OCI-LY1 (cell line): ENCODE data around the gene IMPDH2.

Source experiments
- H2AFZ ChIP-seq: fragments of 200-600 bp; sonication (generic), shearing (Covaris generic); 2 replicates; pipeline ENCODE4 v1.6.0; 2014; ENCODE audit warnings: antibody characterized with exemption, mild to moderate bottlenecking, low read length
- H3F3A ChIP-seq: fragments of 200-600 bp; sonication (generic), shearing (Covaris generic); 2 replicates; pipeline ENCODE4 v1.6.0; 2014; ENCODE audit warnings: mild to moderate bottlenecking, antibody characterized with exemption, low read length, moderate library complexity; ENCODE audit not compliant: insufficient read depth
- H3K27ac ChIP-seq: fragments of 200-600 bp; sonication (generic); 2 replicates; pipeline ENCODE4 v1.5.1; 2014; ENCODE audit warnings: low read length, mixed run types, mild to moderate bottlenecking, low read depth; ENCODE audit not compliant: poor library complexity, severe bottlenecking
- H3K27me3 ChIP-seq: fragments of 200-600 bp; sonication (generic); 2 replicates; pipeline ENCODE4 v1.6.0; 2014; ENCODE audit warnings: antibody characterized with exemption, mild to moderate bottlenecking, low read length, moderate library complexity; ENCODE audit not compliant: insufficient read depth
- H3K36me3 ChIP-seq: fragments of 200-600 bp; sonication (generic); 2 replicates; pipeline ENCODE4 v1.6.1; 2014; ENCODE audit warnings: mild to moderate bottlenecking, antibody characterized with exemption, low read length, moderate library complexity, mixed read lengths; ENCODE audit not compliant: insufficient read depth
- H3K4me1 ChIP-seq: fragments of 200-600 bp; sonication (generic); 2 replicates; pipeline ENCODE4 v1.5.1; 2014; ENCODE audit warnings: mild to moderate bottlenecking, low read length, moderate library complexity; ENCODE audit not compliant: insufficient read depth, severe bottlenecking
- H3K4me2 ChIP-seq: fragments of 200-600 bp; sonication (generic), shearing (Covaris generic); 2 replicates; pipeline ENCODE4 v1.6.1; 2014; ENCODE audit warnings: low read length
- H3K4me3 ChIP-seq: fragments of 200-600 bp; sonication (generic); 2 replicates; pipeline ENCODE4 v1.5.1; 2014; ENCODE audit warnings: low read length, low read depth, mild to moderate bottlenecking, mixed read lengths; ENCODE audit not compliant: poor library complexity, severe bottlenecking
- H3K79me2 ChIP-seq: fragments of 200-600 bp; shearing (Covaris generic); 2 replicates; pipeline ENCODE4 v1.6.1; 2016; ENCODE audit warnings: mixed run types, low read length, mixed read lengths; ENCODE audit not compliant: insufficient read depth
- H3K9ac ChIP-seq: fragments of 200-600 bp; sonication (generic), shearing (Covaris generic); 2 replicates; pipeline ENCODE4 v1.6.1; 2014; ENCODE audit warnings: mild to moderate bottlenecking, low read length, mixed read lengths
- H3K9me2 ChIP-seq: fragments of 200-600 bp; sonication (generic), shearing (Covaris generic); 2 replicates; pipeline ENCODE4 v1.6.1; 2014; ENCODE audit warnings: low read depth, mild to moderate bottlenecking, low read length, mixed read lengths
- H3K9me3 ChIP-seq: fragments of 200-600 bp; shearing (Covaris generic); 2 replicates; pipeline ENCODE4 v1.6.1; 2014; ENCODE audit warnings: low read length, mixed read lengths
- H4K20me1 ChIP-seq: fragments of 200-600 bp; sonication (generic), shearing (Covaris generic); 2 replicates; pipeline ENCODE4 v1.6.0; 2016; ENCODE audit warnings: mild to moderate bottlenecking, low read length; ENCODE audit not compliant: insufficient read depth
- CTCF ChIP-seq: fragments of 200-600 bp; sonication (generic), shearing (Covaris generic); IDR thresholded peaks from 2 replicates; pipeline ENCODE4 v1.5.1; 2017; ENCODE audit warnings: mild to moderate bottlenecking, antibody characterized with exemption, low read length, moderate library complexity, mixed read lengths
- EZH2 ChIP-seq: fragments of 200-600 bp; sonication (generic), shearing (Covaris generic); IDR thresholded peaks from 2 replicates; pipeline ENCODE4 v1.8.0; 2017; ENCODE audit warnings: borderline replicate concordance, mixed run types, mild to moderate bottlenecking, antibody characterized with exemption, low read length, moderate library complexity, mixed read lengths

Gene IMPDH2

GRCh38 chr3:49058011-49058410 lies 28.8 kb upstream of the IMPDH2 start:
- no peak overlapping the region for H3K4me3 ChIP-seq
- TF ChIP-seq EZH2 (no peak), CTCF (no peak)
- no peak overlapping the region for H3K4me2 ChIP-seq
- H4K20me1 ChIP-seq, result no peaks in the 10 kb centered on the region
- no peaks in the 10 kb centered on the region for H3K27me3 ChIP-seq
- no peak overlapping the region for H3K27ac ChIP-seq
- no peaks in the 10 kb centered on the region for H3K9me2 ChIP-seq
- peaks cover 75% of the 10 kb centered on the region for H3K36me3 ChIP-seq
- H3K4me1 ChIP-seq, result no peaks in the 10 kb centered on the region
- H2AFZ ChIP-seq, result no peak overlapping the region
- no peaks in the 10 kb centered on the region for H3K9me3 ChIP-seq
- H3K9ac ChIP-seq, result no peak overlapping the region
- H3K79me2 ChIP-seq, result no peaks in the 10 kb centered on the region
- H3F3A ChIP-seq, result no peaks in the 10 kb centered on the region

- no peaks in the 10 kb centered on the region for H3K79me2 ChIP-seq
- peaks cover 75% of the 10 kb centered on the region for H3K36me3 ChIP-seq
These were observed 28.1 kb upstream of the IMPDH2 start for GRCh38 chr3:49057268-49057667.

GRCh38 chr3:49054344-49054862 lies 25.2 kb upstream of the IMPDH2 start:
- Histone ChIP-seq H3K36me3 (peaks cover 72% of the 10 kb centered on the region), H3K9me3 (no peaks in the 10 kb centered on the region), H3K9me2 (no peaks in the 10 kb centered on the region), H3K9ac (no peak overlapping the region), H3K27ac (no peak overlapping the region), H3K27me3 (no peaks in the 10 kb centered on the region), H3K79me2 (no peaks in the 10 kb centered on the region), H3F3A (no peaks in the 10 kb centered on the region), H4K20me1 (no peaks in the 10 kb centered on the region), H3K4me1 (no peaks in the 10 kb centered on the region), H2AFZ (no peak overlapping the region), H3K4me2 (no peak overlapping the region), H3K4me3 (no peak overlapping the region)
- no peak for TF ChIP-seq CTCF
- no peak for TF ChIP-seq EZH2

More at GRCh38 chr3:49057268-49057667, 28.1 kb upstream of the IMPDH2 start:
- H2AFZ ChIP-seq, result no peak overlapping the region
- H3K9me2 ChIP-seq, result no peaks in the 10 kb centered on the region
- H3K27ac ChIP-seq, result no peak overlapping the region
- no peaks in the 10 kb centered on the region for H4K20me1 ChIP-seq
- no peaks in the 10 kb centered on the region for H3K9me3 ChIP-seq
- H3K27me3 ChIP-seq, result no peaks in the 10 kb centered on the region
- no peak overlapping the region for H3K9ac ChIP-seq
- H3K4me1 ChIP-seq, result no peaks in the 10 kb centered on the region
- no peak overlapping the region for H3K4me3 ChIP-seq
- no peak overlapping the region for H3K4me2 ChIP-seq
- no peaks in the 10 kb centered on the region for H3F3A ChIP-seq
- no peak for TF ChIP-seq CTCF
- TF ChIP-seq EZH2, result no peak
